Measurements from ENCODE around the gene VEPH1.

The VEPH1 gene

GRCh38 chr3:157479464-157480243 is 23.6 kb downstream of the VEPH1 start:
- no peak for FAIRE-seq
- no peak for DNase-seq (ENCODE audit: insufficient read length, low spot score)

GRCh38 chr3:157477441-157477840 is 25.8 kb downstream of the VEPH1 start:
- no peak for DNase-seq (ENCODE audit: insufficient read length, low spot score)
- no peak for FAIRE-seq

GRCh38 chr3:157475921-157476414 is 27.2 kb downstream of the VEPH1 start:
- FAIRE-seq (peak; percentile 51), DNase-seq (ENCODE audit: insufficient read length, low spot score) (no peak)

GRCh38 chr3:157472648-157473047 is 30.6 kb downstream of the VEPH1 start:
- FAIRE-seq (no peak), DNase-seq (ENCODE audit: insufficient read length, low spot score) (no peak)

- FAIRE-seq (no peak), DNase-seq (ENCODE audit: insufficient read length, low spot score) (no peak)
Measured at GRCh38 chr3:157471064-157471463, 32.2 kb downstream of the VEPH1 start.

- FAIRE-seq (no peak), DNase-seq (ENCODE audit: insufficient read length, low spot score) (no peak)
Measured at GRCh38 chr3:157469561-157470294, 33.5 kb downstream of the VEPH1 start.

GRCh38 chr3:157467200-157467599 is 36.0 kb downstream of the VEPH1 start:
- DNase-seq (ENCODE audit: insufficient read length, low spot score) (no peak), FAIRE-seq (no peak)

GRCh38 chr3:157465741-157466140 is 37.5 kb downstream of the VEPH1 start:
- DNase-seq (ENCODE audit: insufficient read length, low spot score) (no peak), FAIRE-seq (no peak)

- no peak for DNase-seq (ENCODE audit: insufficient read length, low spot score)
- no peak for FAIRE-seq
Measured at GRCh38 chr3:157464321-157464720, 38.9 kb downstream of the VEPH1 start.

GRCh38 chr3:157463816-157464215 is 39.4 kb downstream of the VEPH1 start:
- FAIRE-seq (no peak), DNase-seq (ENCODE audit: insufficient read length, low spot score) (no peak)

GRCh38 chr3:157460253-157460652 is 43.0 kb downstream of the VEPH1 start:
- DNase-seq (ENCODE audit: insufficient read length, low spot score), result no peak
- FAIRE-seq, result no peak

- FAIRE-seq, result no peak
- DNase-seq (ENCODE audit: insufficient read length, low spot score), result no peak
Measured at GRCh38 chr3:157459706-157460105, 43.5 kb downstream of the VEPH1 start.

GRCh38 chr3:157453824-157454223 is 49.4 kb downstream of the VEPH1 start:
- DNase-seq (ENCODE audit: insufficient read length, low spot score) (no peak), FAIRE-seq (no peak)

GRCh38 chr3:157452097-157452496 is 51.1 kb downstream of the VEPH1 start:
- FAIRE-seq, result no peak
- DNase-seq (ENCODE audit: insufficient read length, low spot score), result no peak

- DNase-seq (ENCODE audit: insufficient read length, low spot score), result peak; percentile 41
- FAIRE-seq, result peak; percentile 4
Measured at GRCh38 chr3:157447026-157447694, 56.1 kb downstream of the VEPH1 start.

- no peak for FAIRE-seq
- no peak for DNase-seq (ENCODE audit: insufficient read length, low spot score)
Measured at GRCh38 chr3:157445857-157446256, 57.4 kb downstream of the VEPH1 start.

- FAIRE-seq, result no peak
- no peak for DNase-seq (ENCODE audit: insufficient read length, low spot score)
Measured at GRCh38 chr3:157444797-157445184, 58.4 kb downstream of the VEPH1 start.

GRCh38 chr3:157443905-157444796 is 59.1 kb downstream of the VEPH1 start:
- FAIRE-seq (no peak), DNase-seq (ENCODE audit: insufficient read length, low spot score) (no peak)

- FAIRE-seq (no peak), DNase-seq (ENCODE audit: insufficient read length, low spot score) (no peak)
Measured at GRCh38 chr3:157442729-157443128, 60.5 kb downstream of the VEPH1 start.

- no peak for FAIRE-seq
Measured at GRCh38 chr3:157441102-157441624, 62.1 kb downstream of the VEPH1 start.

More at GRCh38 chr3:157441102-157441624, 62.1 kb downstream of the VEPH1 start:
- DNase-seq (ENCODE audit: insufficient read length, low spot score), result no peak

Measured in HTR-8/SVneo (cell line).